Epidermal melanocyte (primary cell): ENCODE data around the gene CHN2.
A peak's percentile ranks its signal among the peaks of the same experiment; 100 is the strongest.

Source experiments
- DNase-seq: peaks from one replicate; pipeline ENCODE4 v3.0.0; 2011; ENCODE audit warnings: low spot score; ENCODE audit not compliant: insufficient read length

The CHN2 gene

GRCh38 chr7:29394321-29394720 is 199.7 kb downstream of the CHN2 start:
- DNase-seq, result no peak

GRCh38 chr7:29396563-29396962 is 202.0 kb downstream of the CHN2 start:
- no peak for DNase-seq

GRCh38 chr7:29397398-29397797 is 202.8 kb downstream of the CHN2 start:
- no peak for DNase-seq

GRCh38 chr7:29398011-29398410 is 203.4 kb downstream of the CHN2 start:
- no peak for DNase-seq

GRCh38 chr7:29400437-29400836 is 205.9 kb downstream of the CHN2 start:
- DNase-seq, result no peak

GRCh38 chr7:29401769-29402168 is 207.2 kb downstream of the CHN2 start:
- DNase-seq, result no peak

- DNase-seq, result no peak
These were observed 211.3 kb downstream of the CHN2 start for GRCh38 chr7:29405891-29406290.

GRCh38 chr7:29406366-29406765 is 211.8 kb downstream of the CHN2 start:
- DNase-seq, result no peak

GRCh38 chr7:29408841-29409243 is 214.3 kb downstream of the CHN2 start:
- DNase-seq, result peak; percentile 71

- no peak for DNase-seq
These were observed 216.4 kb downstream of the CHN2 start for GRCh38 chr7:29410996-29411395.

- no peak for DNase-seq
These were observed 218.3 kb downstream of the CHN2 start for GRCh38 chr7:29412912-29413311.

GRCh38 chr7:29413626-29414136 is 219.1 kb downstream of the CHN2 start:
- no peak for DNase-seq

GRCh38 chr7:29414216-29414615 is 219.6 kb downstream of the CHN2 start:
- DNase-seq, result no peak

GRCh38 chr7:29415215-29415614 is 220.6 kb downstream of the CHN2 start:
- no peak for DNase-seq

- DNase-seq, result no peak
These were observed 221.8 kb downstream of the CHN2 start for GRCh38 chr7:29416276-29416937.

- DNase-seq, result no peak
These were observed 222.3 kb downstream of the CHN2 start for GRCh38 chr7:29416938-29417305.

GRCh38 chr7:29418056-29418455 is 223.5 kb downstream of the CHN2 start:
- DNase-seq, result no peak

- DNase-seq, result no peak
These were observed 224.1 kb downstream of the CHN2 start for GRCh38 chr7:29418651-29419050.

- DNase-seq, result no peak
These were observed 225.4 kb downstream of the CHN2 start for GRCh38 chr7:29420011-29420410.

- DNase-seq, result no peak
These were observed 226.7 kb downstream of the CHN2 start for GRCh38 chr7:29421010-29421956.

GRCh38 chr7:29422829-29423228 is 228.3 kb downstream of the CHN2 start:
- DNase-seq, result no peak

- no peak for DNase-seq
These were observed 229.9 kb downstream of the CHN2 start for GRCh38 chr7:29424295-29424983.
